HG02571 (cell line): Measurements from ENCODE around the gene CHRM4.

ENCODE experiments used
- ATAC-seq: cut with Tn5 transposase; IDR thresholded peaks from one replicate; pipeline ENCODE4 v1.9.1; 2021; ENCODE audit warnings: mild to moderate bottlenecking, moderate library complexity; ENCODE audit not compliant: unreplicated experiment

Gene CHRM4

DNA sequence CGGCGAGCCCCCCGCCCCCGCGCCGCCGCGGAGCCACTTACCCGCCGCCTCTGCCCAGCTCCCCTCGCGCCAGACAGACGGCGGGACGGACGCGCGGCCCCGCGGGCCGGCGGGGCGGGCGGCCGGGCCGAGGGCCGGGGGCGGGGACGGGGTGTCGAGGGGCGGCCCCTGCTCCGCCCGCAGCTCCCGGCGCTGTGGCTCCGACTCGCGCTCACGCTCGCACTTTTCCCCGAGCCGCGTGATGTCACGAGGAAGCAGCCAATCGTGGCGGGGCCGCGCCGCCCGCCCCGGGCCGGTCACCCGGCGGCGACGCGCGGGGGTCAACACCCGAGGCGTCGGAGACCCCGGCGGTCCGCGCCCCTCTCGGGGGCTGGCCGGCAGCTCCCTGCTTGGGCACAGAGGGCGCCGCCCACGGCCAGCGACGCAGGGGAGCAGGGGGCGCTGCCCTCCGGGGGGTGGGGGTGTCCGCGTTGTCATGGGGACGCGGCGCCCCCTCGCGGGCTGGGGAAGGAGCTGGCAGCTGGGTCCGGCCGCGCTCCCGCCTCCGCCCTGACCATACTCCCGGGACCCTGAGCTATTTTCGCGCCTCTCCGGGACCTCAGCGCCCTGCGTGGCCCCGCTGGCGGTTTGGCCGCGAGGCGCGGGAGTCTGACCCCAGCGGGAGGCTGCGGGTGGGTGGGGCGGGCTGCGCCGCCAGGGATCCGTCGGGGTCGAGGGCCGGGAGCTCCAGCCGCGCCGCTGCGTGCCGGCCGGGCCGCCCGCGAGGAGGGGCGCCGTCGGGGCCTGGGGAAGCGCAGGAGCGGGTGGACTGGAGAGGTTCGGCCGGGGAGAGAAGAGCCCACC is at the start of gene CHRM4:
Gene CHRM4, minus strand, starts transcription at position 199 of the 843 bp plus-strand sequence. CDS start 5,219 bp downstream, outside the sequence.
- ATAC-seq, result no peak

DNA sequence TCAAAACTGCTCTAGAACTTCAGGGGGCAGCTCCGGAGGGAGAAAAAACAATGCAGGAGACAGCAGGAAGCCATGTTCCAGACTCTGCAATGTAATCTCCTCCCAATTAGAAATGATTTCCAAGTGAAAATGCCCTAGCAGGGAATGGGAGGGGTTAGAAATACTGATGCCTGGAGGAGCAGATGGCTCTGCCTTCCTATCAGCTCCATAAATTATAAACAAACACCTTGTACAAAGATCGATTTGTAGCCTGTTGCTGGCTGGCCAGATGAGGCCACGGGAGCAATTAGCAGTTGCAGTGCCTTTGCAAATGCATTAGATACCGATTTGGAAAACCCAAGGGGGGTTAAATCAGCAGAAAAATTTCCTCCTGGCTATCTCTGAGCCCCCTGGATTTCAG is 46.6 kb upstream of the CHRM4 start:
- no peak for ATAC-seq

DNA sequence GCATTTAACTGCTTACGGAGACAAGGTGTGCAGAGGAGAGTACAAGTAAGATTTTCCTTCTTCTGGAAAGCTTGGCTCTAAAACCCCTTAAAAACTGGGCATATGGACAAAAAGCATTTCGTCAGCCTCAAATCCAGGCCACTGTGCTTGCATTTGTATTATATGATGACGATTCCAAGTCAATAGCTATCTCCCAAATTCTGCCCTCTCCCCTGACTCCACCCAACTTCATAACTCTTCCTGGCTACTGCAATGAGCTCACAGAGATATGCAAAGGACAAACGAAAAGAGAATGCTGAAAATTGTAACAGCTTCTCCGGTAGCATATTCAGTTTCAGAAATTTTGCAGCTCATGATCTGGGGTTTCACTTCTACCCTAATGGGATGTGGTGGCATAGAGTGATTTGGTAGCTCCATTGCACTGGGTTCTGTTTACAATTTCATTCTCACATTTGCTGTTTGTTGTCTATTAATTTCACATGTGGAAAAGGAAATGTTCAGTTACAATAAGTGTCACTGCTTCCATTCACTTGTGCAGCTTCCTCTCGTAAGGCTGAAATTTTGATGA is 45.6 kb upstream of the CHRM4 start:
- no peak for ATAC-seq

DNA sequence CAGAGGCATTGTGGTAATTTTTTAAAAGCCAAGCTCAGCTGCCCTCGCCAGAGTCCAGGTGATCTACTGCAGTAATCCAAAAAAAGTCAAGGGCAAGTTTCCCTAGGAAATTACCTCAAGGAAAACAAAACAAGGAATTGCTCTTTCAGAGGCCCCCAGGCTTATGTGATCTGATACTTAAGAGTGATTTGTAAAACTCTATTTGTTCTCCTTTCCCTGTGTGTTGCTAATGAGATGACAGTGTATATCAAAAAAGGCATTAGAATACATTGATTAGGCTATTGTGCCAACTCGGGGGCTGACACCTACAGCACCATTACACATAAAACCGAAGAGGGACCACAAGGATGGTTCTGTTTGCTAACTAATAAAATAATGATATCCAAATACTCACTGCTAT is 44.5 kb upstream of the CHRM4 start:
- no peak for ATAC-seq

DNA sequence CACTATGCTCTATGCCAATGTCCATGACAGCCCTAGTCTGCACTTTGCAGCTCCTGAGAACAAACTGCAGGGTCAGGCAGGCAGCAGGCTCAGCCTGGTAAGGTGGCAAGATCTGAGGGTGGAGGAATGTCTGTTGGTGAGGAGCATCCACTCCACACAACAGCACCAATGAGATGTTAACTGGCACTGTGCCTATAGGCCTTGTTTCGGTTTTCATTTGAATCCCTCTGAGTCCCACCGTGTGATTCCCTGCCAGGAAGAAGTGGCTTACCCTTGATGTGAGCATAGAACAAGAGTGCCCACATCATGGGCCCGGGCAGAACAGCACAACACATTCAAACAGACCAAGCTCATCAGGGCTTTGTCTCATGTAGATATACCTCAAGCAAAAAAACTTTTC is 44.1 kb upstream of the CHRM4 start:
- ATAC-seq, result no peak

DNA sequence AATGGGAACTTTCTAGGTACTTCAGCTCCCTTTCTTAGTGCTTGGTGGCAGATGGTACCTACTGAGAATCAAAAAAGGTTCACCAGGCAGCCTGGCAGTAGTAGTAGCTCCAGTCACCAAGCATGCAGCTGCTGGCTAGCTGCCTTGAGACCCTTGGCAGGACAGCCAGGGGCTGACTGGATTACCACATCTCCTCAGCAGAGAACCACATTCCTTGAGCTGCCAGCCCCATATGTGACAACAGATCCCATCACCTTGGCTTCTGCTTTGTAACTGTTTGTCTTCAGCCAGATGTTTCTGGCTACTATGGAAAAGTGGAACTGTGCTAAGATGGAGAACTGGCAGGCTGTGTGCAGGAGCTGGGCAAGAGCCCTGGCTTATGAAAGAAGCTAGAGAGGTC is 39.6 kb upstream of the CHRM4 start:
- no peak for ATAC-seq

DNA sequence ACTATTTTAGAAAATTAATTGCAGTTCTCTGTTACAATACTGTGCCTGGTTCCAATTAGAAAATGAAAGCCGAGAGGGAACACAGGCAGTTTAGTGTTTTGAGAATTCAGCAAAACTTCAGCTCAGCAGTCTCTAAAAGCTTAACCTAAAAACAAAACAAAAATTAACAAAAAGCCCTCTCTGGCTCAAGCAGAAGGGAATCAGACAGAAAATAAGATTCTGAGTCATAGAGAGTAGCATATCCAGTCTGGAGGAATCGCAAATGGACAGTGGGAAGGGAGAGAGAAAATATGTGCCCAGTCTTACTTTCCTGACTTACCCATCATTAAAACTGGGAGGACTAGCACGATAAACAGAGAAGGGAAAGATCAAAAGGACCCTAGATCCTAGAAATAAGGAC is 38.1 kb upstream of the CHRM4 start:
- no peak for ATAC-seq

DNA sequence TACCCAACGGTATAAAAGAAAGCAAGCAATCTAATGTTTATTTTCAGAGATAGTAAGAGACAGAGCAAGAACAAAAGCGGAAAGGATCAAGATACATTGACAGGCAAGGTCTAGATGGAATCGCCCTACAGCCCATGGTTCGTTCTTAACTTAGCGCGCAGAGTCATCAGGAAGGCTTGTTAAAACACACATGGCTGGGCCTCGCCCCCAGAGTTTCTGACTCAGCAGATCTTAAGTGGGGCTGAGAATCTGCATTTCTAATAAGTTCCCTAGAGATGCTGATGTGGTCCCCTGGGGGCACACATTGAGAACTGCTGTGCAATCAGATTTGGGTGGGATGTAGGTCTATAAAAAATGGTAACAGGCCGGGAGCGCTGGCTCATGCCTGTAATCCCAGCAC is 35.8 kb upstream of the CHRM4 start:
- ATAC-seq, result no peak

DNA sequence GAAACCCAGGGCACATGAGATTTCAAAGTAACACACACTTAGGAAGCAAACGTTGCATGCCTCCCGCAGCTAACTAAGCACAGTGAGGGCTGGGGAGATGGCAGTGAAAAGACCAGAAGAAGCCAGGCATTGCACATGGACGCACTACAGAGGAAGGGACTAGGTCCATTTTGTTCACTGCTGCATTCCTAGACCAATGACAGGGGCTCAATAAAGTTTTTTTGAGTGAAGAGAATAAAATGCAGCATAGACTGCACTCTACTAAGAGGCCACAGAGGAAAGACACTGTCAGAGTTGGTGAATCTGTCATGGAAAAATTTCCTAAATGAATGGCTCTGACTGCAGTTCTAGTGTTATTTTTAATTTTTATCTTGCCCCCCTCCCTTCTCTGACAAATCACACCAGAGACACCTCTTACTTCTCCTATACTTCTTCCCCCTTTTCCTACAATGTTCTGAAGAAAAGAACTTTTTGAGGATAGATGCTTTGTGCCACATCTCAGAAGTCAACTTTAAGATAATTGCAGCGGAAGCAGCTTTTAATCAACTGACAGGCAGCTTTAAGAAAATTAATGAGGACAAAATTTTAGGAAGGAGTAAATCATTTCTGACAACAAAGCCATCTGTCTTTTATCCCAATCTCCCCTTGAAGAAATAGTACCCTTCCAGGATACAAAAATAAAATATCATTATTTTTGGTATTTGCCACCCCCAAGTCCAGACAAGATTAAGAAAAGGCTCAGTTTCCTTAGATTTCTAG is 34.8 kb upstream of the CHRM4 start:
- no peak for ATAC-seq

DNA sequence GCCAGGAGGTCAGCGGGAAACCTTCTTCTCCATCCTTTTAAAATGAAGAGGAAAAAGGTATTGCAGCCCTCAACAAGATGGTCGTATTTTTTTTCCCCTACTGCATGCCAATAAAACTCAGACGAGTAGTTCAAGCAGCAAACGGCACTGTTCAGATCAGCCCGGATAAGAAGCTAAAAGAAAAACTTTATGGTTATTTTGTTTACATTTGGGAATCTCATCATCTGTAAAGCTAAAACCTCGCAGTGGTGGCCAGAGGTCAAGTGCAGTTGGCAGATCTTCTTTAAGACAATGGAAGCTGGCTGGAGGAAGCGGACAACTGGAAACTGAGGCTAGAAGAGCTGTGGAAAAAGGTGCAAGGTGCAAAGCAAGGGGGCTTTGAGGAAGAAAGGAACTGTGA is 31.0 kb upstream of the CHRM4 start:
- no peak for ATAC-seq

DNA sequence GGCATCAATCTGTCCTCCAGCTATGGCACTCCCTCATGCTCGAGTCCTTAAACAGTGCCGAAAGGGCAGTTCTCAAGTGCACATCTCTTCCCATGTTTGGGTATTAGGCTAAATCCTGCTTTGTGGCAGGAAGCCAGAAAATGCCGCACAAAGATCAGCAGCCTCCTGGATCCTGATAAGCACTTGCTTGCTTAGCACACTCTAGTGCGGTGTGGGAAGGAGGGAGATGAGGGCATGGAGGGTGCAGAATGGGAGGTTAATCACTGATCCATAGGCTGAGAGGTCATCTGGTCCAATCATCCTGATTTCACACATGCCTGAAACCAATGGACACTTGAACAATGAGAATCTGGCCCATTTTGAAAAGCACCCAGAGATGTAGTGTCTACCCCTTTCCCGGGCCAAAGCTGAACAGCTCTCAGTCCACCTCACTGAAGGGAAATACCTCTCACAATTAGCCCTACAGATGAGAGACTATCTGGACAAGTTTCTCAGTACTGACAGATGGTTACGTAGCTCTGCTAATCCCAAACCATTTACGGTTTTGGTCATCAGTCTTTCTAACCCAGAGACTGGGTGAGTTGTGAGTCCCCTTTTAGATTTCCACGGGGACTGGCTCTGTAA is 29.8 kb upstream of the CHRM4 start:
- ATAC-seq, result no peak

DNA sequence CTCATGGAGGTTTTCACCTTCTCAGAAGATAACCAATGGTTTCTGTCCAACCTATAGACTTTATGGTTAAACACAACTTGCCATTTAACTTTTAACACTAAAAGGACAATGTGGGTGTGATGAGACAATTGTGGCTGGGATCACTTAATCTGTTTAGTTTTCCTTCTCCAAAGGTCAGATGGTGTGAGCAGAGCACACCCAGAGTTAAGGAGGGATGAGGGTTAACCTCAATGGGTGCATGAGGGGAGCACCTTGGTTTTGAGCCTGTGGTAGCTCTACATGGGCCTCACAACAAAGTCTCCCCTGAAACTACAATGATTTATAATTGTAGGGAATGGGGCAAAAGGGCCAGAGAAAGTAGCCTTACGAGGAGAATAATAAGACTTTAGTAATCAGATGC is 28.9 kb upstream of the CHRM4 start:
- ATAC-seq, result no peak

DNA sequence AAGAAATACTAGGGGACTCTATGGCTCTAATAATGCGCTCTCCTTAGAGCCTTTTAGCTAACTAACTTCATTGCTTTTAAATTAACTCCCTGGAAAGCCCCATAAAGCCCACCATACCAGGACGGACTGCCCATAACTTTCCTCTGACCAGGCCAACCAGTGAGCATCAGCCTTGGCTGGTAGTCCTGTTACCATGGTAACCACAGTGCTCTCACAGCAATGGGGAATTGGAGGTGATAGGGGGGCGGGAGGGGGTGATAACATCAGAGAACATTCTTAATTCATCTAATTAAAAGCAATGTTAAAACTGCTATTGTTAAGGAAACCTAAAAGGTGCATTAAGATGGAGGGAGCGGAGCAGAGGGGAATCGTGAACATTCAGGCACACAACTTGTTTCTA is 27.2 kb upstream of the CHRM4 start:
- ATAC-seq, result no peak

DNA sequence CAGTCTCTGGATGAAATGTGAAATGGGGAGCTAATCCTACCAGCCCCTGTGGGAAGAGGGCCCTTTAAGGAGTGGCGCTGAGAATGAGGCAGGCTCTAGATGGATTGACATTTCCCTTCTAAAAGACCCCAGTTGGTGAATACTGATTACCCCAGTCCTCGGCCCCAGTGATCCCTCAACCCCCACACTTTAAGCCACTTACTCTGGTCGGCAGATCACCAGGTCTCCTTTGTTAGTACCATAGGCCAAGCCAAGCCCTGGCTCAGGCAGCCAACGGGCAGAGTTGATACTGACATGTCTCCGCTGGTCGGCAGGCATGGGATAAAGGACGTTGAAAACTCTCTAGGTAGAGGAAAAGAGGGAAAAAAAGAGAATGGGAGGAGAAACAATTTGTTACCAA is 26.1 kb upstream of the CHRM4 start:
- ATAC-seq, result no peak

DNA sequence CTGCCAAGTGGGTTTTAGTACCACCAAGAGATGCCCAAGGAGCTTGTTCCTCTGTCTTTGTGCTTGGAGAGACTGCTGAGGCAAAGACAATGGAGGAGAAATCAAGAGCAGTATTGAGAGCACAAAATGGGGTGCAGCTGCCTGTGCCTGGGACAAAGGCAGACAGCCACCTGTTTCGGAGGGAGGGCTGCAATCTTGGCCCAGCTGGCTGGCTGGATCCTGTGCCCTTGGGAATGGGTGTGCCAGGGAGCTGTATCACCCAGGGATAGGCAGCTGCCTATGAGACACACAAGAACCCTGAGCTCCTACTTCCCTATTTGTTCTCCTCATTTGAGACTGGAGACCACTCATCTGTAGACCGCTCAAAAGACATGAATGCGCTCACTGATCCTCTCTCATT is 23.3 kb upstream of the CHRM4 start:
- ATAC-seq, result no peak

DNA sequence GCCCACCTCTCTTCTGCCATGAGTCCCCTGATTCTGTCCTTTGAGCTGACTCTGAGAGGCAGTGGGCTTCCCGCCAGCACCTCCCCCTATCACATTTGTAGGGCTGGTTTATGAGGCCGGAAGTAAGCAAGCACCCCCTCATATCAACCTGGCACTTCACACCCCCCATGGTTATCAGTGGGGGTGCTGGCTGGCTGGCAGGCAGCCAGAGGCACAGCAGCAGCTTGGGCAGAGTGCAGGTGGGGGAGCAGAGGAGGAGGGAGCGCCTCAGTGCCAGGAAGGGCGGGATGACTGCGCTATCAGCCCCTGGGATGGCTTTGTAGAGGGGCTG is 22.9 kb upstream of the CHRM4 start:
- ATAC-seq, result no peak

DNA sequence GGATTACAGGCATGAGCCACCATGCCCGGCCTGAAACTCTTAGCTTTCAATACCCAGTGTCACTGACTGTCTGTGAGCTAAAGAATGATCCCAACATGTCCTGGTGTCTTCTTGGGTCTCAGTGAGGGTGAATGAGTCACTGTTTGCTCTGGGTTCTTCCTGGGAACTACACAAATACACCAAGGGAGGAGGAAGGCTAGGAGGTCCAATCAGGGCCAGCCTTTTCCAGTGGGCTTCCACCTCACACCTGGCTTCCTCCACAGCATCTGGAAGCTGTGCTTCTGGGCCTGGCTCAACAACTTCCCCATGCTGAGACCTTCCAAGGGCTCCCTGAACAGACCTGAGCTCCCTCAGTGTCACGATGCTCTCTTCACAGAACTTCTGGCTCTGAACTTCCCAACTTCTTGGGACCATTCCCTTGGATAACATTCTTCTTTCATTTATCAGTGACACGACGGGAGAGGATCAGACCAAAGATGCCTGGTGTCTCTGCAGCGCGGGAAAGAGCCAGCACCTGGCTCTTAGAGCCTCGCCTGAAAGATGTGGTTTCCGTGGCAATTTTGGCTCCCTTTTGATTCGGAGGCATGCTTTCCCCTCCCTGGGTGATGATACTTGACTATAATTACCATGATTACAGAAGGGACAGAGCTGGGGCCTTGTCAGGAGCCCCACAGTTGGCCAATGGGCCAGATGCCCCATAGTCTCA is 22.3 kb upstream of the CHRM4 start:
- no peak for ATAC-seq

DNA sequence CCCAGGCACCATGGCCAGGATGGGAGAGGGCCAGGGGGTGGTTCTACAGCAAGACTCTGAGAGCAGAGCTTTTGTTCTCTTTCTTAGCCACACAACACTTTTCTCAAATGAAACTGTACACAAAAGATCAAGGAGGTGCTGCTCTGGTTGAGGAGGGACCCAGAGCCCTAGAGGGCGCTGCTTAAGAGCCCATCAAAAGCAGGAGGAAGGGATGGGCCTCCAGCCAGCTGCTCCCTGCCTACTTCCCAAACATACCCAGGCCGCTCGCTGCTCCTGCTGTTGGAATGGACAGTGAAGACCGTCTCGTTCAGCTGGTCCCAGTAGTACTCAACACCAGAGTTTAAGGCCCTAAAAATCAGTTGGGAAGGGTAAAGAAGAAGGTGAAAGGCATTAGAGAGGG is 18.4 kb upstream of the CHRM4 start:
- no peak for ATAC-seq

DNA sequence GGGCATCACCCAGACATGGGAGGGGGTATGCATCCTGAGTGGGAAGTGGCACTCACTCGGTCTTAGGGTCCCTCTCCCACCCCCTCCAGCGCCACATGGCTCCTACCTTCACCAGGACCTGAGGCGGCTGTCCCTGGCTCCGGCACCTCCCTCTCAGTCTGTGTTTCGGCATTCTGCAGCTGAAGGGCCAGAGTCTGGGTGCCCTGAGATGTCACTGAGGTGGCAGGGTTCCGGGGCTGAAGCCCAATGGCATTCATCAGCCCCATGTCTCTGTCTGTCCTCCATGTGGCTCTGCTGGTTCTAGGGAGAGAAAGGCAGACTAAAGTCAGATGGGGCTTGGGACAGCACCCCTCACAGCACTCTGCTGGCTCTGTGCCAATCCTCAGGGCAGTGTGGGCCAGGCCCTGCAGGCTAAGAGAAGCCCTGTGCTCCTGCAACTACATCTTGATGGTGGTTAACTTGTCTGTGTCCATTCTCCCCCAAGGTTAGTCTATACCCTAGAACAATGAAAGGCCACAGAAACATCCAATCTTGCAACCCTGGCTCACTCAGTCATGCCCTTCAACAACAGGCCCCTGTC is 16.9 kb upstream of the CHRM4 start:
- no peak for ATAC-seq

DNA sequence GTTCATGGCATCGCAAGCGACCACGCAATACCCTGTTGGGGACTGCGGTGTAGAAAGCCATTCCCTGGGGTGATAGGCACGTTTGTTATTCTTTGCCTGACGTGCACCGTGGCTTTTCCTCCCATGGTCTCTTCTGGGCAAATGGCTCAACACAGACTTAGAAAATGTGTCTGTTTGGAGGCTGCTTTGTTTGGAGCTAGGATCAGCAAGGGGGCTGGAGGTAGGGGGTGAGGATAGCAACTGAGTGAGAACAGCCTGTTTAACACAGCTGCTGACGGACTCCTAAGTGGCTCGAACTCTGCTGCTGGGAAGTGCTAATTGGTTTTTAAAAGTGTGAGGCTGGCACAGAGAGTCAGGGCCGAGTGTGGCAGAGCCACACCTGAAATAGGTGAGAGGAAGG is 16.1 kb upstream of the CHRM4 start:
- no peak for ATAC-seq
